Activated naive CD4-positive, alpha-beta T cell treated with anti-CD3 and anti-CD28 coated beads, Interleukin-2, amount 10 ng/mL, durations not matched to agents 5 hours and 36 hours (primary cell): Measurements from ENCODE around the gene TNXB. TPM values are rescaled to one million over a fixed set of nuclear protein-coding genes. Genes with fewer than 3 reads are reported as not detected.

Source experiments
- total RNA-seq, 2 experiments: library from RNA; stranded (reverse); gene quantifications; one replicate each; pipeline ENCODE4 v1.2.3, GENCODE V29; 2021

The TNXB gene, protein sequence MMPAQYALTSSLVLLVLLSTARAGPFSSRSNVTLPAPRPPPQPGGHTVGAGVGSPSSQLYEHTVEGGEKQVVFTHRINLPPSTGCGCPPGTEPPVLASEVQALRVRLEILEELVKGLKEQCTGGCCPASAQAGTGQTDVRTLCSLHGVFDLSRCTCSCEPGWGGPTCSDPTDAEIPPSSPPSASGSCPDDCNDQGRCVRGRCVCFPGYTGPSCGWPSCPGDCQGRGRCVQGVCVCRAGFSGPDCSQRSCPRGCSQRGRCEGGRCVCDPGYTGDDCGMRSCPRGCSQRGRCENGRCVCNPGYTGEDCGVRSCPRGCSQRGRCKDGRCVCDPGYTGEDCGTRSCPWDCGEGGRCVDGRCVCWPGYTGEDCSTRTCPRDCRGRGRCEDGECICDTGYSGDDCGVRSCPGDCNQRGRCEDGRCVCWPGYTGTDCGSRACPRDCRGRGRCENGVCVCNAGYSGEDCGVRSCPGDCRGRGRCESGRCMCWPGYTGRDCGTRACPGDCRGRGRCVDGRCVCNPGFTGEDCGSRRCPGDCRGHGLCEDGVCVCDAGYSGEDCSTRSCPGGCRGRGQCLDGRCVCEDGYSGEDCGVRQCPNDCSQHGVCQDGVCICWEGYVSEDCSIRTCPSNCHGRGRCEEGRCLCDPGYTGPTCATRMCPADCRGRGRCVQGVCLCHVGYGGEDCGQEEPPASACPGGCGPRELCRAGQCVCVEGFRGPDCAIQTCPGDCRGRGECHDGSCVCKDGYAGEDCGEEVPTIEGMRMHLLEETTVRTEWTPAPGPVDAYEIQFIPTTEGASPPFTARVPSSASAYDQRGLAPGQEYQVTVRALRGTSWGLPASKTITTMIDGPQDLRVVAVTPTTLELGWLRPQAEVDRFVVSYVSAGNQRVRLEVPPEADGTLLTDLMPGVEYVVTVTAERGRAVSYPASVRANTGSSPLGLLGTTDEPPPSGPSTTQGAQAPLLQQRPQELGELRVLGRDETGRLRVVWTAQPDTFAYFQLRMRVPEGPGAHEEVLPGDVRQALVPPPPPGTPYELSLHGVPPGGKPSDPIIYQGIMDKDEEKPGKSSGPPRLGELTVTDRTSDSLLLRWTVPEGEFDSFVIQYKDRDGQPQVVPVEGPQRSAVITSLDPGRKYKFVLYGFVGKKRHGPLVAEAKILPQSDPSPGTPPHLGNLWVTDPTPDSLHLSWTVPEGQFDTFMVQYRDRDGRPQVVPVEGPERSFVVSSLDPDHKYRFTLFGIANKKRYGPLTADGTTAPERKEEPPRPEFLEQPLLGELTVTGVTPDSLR (N-terminal part only)
- 1 to 10 TPM; 4.8 to 6.6 TPM for total RNA-seq

DNA sequence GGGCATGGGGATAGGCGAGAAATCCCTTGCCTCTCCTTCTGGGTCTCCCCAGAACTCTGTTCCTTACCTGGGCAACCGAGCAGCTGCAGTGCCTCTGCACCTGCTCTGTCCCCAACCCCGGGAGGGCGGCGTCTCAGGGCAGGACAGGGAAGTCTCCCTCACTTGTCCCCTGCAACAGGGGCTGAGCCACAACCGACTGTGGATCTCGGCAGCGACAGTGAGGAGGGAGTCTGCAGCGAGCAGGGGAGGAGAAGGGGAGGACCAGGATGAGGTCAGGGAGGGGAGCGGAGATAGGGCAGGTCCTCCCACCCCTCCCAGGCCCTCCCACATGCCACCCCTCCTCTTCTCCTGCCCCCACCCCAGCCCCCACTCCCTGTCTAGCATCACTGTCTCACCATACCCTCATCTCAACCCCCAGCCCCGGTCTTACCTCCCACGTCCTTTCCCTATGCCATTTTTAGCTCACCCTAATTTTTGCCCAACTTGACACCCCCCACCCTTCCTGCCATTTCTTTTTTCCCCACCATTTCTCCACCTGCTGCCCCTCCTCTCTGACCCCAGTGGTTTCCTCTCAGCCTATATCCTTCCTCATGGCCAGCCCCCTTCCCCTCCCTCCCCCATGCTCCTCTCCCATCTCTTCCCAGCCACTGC, at the start of gene TNXB:
TNXB (minus strand) TSS at position 225 of the 651 bp plus-strand sequence. CDS start 11,140 bp downstream, outside the sequence.

DNA sequence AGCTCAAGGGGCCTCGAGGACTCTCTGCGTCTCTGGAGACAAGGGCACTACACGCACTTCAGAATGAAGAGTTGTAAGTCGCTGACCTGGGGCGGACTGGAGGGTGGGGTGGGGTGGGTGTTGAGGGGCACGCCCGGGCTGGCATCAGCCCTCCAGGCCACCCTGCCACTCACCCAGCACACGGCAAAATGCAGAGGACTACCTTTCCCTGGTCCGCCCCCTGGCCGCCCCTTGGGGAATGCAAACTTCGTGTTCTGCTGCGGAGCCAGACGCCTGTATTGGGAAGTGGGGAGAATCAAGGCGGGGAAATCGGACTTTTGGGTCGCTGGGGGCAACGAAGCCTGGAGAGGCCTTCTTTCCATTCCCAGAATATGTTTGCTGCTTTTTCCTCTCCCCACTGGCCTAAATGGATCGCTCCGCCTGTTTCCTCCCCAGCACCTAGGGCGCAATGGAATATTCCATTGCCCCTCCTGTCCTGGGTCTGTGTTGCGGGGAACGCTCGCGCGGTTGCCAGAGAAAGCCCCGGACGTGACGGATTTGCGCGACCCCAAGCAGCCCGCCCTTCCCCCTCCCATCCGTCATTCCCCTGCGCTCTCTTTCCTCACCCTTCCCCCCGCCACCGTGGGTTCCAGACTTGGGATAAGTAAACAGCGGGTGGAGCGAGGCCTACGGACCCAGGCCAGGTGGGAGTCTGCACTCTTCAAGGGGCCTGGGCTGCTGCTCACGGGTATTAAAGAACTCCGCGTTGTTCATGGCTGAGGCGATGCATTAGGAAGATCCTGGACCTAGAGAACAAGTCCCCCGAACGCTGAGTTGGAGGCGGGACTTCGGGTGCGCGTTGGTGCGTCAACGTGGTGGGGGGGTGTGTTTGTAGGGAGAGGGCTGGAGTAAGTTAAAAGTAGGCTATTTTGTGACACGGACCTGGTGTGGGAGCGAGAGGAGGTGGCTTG, 44.7 kb upstream of the TNXB start, which contains the start of gene PPT2:
PPT2 (plus strand) TSS at position 578 of the 950 bp plus-strand sequence. CDS start 454 bp downstream, outside the sequence.

GRCh38 chr6:32151863-32152768, 43.0 kb upstream of the TNXB start, which contains the start of gene PRRT1:
PRRT1 (minus strand) TSS chr6:32151939; CDS start chr6:32151827, 112 bp downstream.

DNA sequence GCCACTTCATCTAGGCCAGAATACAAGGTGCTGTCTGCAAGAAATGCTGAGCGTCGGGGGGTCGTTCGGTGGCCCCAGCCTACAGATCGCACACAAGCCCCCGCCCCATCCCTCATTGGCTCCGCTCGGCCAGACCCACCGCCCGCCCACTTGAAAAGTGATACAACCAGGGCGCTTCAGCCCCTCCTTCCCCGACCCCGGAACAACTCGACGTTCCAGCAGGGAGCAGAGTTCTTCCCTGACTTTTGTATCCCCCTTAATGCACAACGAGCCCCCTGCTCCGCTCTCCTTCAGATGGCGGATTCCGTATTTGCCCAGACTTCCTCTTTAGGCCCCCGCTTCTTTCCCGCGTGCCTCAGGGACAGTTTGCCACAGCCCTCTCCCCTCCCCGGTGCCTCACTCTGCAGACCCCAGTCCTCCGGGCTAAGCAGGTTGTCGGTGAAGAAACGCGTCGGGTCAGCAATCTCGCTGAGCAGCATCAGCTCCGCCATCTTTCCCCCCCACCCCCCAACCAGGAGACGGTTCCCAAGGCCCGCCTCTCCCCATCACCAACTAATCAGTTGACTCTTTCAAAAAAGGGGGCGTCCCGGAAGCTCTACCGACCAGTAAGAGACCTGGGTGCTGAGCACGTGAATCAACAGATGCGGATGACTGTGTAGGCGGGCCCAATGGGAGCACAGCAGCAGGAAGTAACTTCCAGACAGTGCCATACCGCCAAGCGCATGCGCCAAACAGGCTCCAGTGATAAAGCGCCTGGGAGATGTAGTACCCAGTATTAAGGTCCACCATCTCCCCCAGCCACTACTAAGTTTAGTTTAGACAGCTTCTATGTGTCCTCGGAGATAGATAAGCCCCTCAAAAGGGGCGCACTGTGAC, 18.8 kb upstream of the TNXB start, which contains the start of gene ATF6B:
ATF6B (minus strand) TSS at position 530 of the 876 bp plus-strand sequence; CDS start at position 491, 39 bp downstream.

DNA sequence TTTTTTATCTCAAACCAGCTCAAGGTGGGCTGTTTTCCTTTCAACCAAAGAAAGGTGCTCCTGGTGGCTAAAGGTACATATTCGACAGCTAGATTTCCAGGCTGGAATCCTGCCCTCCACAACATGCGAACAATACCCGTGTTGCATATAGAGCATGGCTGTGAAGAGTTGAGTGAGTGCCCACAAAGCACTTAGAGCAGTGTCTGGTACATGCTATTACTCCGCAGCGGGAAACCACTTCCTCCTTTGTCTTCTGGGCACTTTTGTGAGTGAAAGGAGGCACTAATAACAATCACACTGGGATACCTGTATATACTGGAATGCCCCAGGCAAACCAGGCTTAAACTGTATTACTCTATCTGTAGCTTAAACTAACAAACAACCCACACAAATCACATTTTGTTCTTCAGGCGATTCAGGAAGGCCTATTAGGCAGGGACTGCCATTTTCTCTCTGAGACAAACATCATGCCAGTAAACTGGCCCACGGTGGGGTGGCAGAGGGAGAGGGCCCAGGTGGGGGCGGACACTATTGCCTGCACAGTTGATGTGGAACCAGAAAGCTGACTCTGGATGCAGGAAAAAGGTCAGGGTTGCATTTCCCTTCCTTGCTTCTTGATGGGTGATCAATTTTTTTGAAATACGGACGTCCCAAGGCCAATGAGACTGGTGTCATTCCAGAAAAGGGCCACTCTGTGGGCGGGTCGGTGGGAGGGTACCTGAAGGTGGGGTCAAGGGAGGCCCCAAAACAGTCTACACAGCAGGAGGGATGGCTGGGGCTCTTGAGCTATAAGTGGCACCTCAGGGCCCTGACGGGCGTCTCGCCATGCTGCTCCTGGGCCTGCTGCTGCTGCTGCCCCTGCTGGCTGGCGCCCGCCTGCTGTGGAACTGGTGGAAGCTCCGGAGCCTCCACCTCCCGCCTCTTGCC, 71.3 kb downstream of the TNXB start, which contains the start of gene CYP21A2:
CYP21A2 (plus strand) TSS at position 818 of the 927 bp plus-strand sequence; CDS start at position 826, 8 bp downstream.

GRCh38 chr6:32014547-32014946, 94.6 kb downstream of the TNXB start, which contains the start of gene C4B:
C4B (plus strand) TSS chr6:32014795; CDS start chr6:32014846, 51 bp downstream.

Other genes starting within 250 kb of the TNXB start
- gene NEU1, start 246.5 kb downstream of the TNXB start, total RNA-seq: 10 to 100 TPM; 23.4 to 23.7 TPM
- not detected for gene SLC44A4, start 230.3 kb downstream of the TNXB start, total RNA-seq
- 10 to 100 TPM; 60.9 to 61.4 TPM for gene EHMT2, start 211.6 kb downstream of the TNXB start, total RNA-seq
- 1 to 10 TPM; 1.5 to 2.4 TPM for gene ZBTB12, start 207.3 kb downstream of the TNXB start, total RNA-seq
- under 1 TPM; 0.51 to 0.93 TPM for gene C2, start 181.6 kb downstream of the TNXB start, total RNA-seq
- not detected for gene CFB, start 163.2 kb downstream of the TNXB start, total RNA-seq
- 10 to 100 TPM; 60.9 to 61.7 TPM for gene NELFE, start 150.4 kb downstream of the TNXB start, total RNA-seq
- 10 to 100 TPM; 71.6 to 77.8 TPM for gene SKIC2, start 150.2 kb downstream of the TNXB start, total RNA-seq
- gene DXO, start 137.2 kb downstream of the TNXB start, total RNA-seq: 10 to 100 TPM; 17.1 to 17.9 TPM
- 1 to 10 TPM; 4.2 to 6.2 TPM for gene C4A, start 127.3 kb downstream of the TNXB start, total RNA-seq
- gene C4B, start 94.5 kb downstream of the TNXB start, total RNA-seq: 1 to 10 TPM; 3.4 to 3.5 TPM
- not detected for gene CYP21A2, start 70.9 kb downstream of the TNXB start, total RNA-seq
- gene ATF6B, start 18.9 kb upstream of the TNXB start, total RNA-seq: 100 to 1,000 TPM; 125 to 139 TPM
- 1 to 10 TPM; 4.9 to 5.1 TPM for gene FKBPL, start 20.9 kb upstream of the TNXB start, total RNA-seq
- gene PRRT1, start 42.6 kb upstream of the TNXB start, total RNA-seq: under 1 TPM; 0.29 to 0.35 TPM
- gene PPT2, start 44.8 kb upstream of the TNXB start, total RNA-seq: 10 to 100 TPM; 10.7 to 10.8 TPM
- 10 to 100 TPM; 11.1 to 14.5 TPM for gene EGFL8, start 55.3 kb upstream of the TNXB start, total RNA-seq
- gene AGPAT1, start 66.7 kb upstream of the TNXB start, total RNA-seq: 10 to 100 TPM; 42.0 to 43.1 TPM
- gene RNF5, start 69.1 kb upstream of the TNXB start, total RNA-seq: 10 to 100 TPM; 38.0 to 39.8 TPM
- gene AGER, start 74.9 kb upstream of the TNXB start, total RNA-seq: 10 to 100 TPM; 41.4 to 55.3 TPM
- 10 to 100 TPM; 95.5 to 96.2 TPM for gene PBX2, start 80.9 kb upstream of the TNXB start, total RNA-seq
- gene GPSM3, start 83.3 kb upstream of the TNXB start, total RNA-seq: 100 to 1,000 TPM; 320 to 332 TPM
- gene NOTCH4, start 114.7 kb upstream of the TNXB start, total RNA-seq: under 1 TPM; 0.24 to 0.48 TPM